HepG2 (cell line): ENCODE results near the gene AGPAT3. TPM values are rescaled to one million over a fixed set of nuclear protein-coding genes. Genes with fewer than 3 reads are reported as not detected.

Experiments
- ATAC-seq: fragments of 200-7000 bp; cut with Tn5 transposase; 3 replicates; pipeline ENCODE4 v1.9.1; 2020; ENCODE audit warnings: mild to moderate bottlenecking, moderate library complexity
- BruUV-seq: library from RNA; stranded (reverse); fragments of 400-500 nt; replicated peaks from 2 replicates; lab custom pipeline; 2021; lab: Mats Ljungman, UMichigan
- CTCF ChIA-PET: fragments of 300-600 bp; formaldehyde crosslinking; extraction: SDS; loops from one replicate; lab custom pipeline; 2021; ENCODE audit warnings: low total read pairs, inconsistent platforms, low intra/inter-chr PET ratio; lab: Yijun Ruan, JAX
- POLR2A ChIA-PET: fragments of 350-600 bp; sonication (Branson Sonifier 250); formaldehyde crosslinking; loops from one replicate; lab custom pipeline; 2020; ENCODE audit warnings: antibody characterized with exemption, inconsistent platforms; lab: Yijun Ruan, JAX
- DNase-seq: peaks from one replicate; pipeline ENCODE4 v3.0.0-alpha.2; 2015; ENCODE audit warnings: low spot score
- FAIRE-seq: peaks from 3 replicates; lab custom pipeline; 2011; peaks lifted over from hg19 to GRCh38; lab: Jason Lieb, UNC
- H2AFZ ChIP-seq: one replicate; pipeline ENCODE4 v1.6.1; 2011; ENCODE audit warnings: low read length, inconsistent platforms
- H3K27ac ChIP-seq: fragments of 300-600 bp; 3 replicates; pipeline ENCODE4 v1.8.0; 2011; ENCODE audit warnings: mixed run types, mild to moderate bottlenecking, mixed read lengths, low read length, inconsistent platforms; ENCODE audit not compliant: insufficient read depth; ENCODE audit errors: extremely low read length
- H3K27me3 ChIP-seq, 2 experiments: fragments of 200-600 bp in 1 of 2; 2 replicates in 1 of 2; 3 replicates in 1 of 2; pipeline versions ENCODE4 v1.6.0 to v1.8.0; 2011; ENCODE audit warnings: low read length in 2 of 2, mild to moderate bottlenecking in 2 of 2, moderate library complexity in 2 of 2, inconsistent platforms in 1 of 2; ENCODE audit not compliant: insufficient read depth in 2 of 2, control insufficient read depth in 1 of 2
- H3K36me3 ChIP-seq, 2 experiments: fragments of 200-600 bp in 1 of 2; replicated peaks in 1 of 2; 2 replicates in 1 of 2; 3 replicates in 1 of 2; pipeline versions ENCODE4 v1.5.1 to v1.8.0; 2011; ENCODE audit warnings: low read length in 2 of 2, inconsistent platforms in 1 of 2; ENCODE audit not compliant: insufficient read depth in 2 of 2, control insufficient read depth in 1 of 2
- H3K4me1 ChIP-seq: 2 replicates; pipeline ENCODE4 v1.5.1; 2012; ENCODE audit warnings: low read length, inconsistent platforms; ENCODE audit not compliant: insufficient read depth
- H3K4me2 ChIP-seq: 2 replicates; pipeline ENCODE4 v1.6.0; 2011; ENCODE audit warnings: low read depth, low read length, inconsistent platforms
- H3K4me3 ChIP-seq, 3 experiments: fragments of 200-600 bp in 1 of 3; sonication (generic), shearing (Covaris generic) in 1 of 3; replicated peaks in 1 of 3; 2 replicates each; pipeline ENCODE4 v1.5.1; 2011 to 2016; ENCODE audit warnings: low read length in 3 of 3, inconsistent platforms in 2 of 3, low read depth in 2 of 3, mild to moderate bottlenecking in 2 of 3, control low read depth in 1 of 3, mixed read lengths in 1 of 3; ENCODE audit not compliant: insufficient read depth in 1 of 3
- H3K79me2 ChIP-seq: one replicate; pipeline ENCODE4 v1.6.1; 2011; ENCODE audit warnings: low read length, inconsistent platforms; ENCODE audit not compliant: insufficient read depth
- H3K9ac ChIP-seq: 2 replicates; pipeline ENCODE4 v1.6.0; 2011; ENCODE audit warnings: mild to moderate bottlenecking, low read depth, low read length, inconsistent platforms; ENCODE audit not compliant: insufficient read depth
- H3K9me3 ChIP-seq: 2 replicates; pipeline ENCODE4 v1.5.1; 2012; ENCODE audit warnings: mild to moderate bottlenecking, low read length
- H4K20me1 ChIP-seq: 2 replicates; pipeline ENCODE4 v1.6.0; 2011; ENCODE audit warnings: inconsistent platforms, mild to moderate bottlenecking, low read length, moderate library complexity; ENCODE audit not compliant: insufficient read depth
- CHD4 ChIP-seq: fragments of 200-600 bp; sonication (generic); IDR thresholded peaks from 2 replicates; pipeline ENCODE4 v1.7.0; 2017; ENCODE audit warnings: mild to moderate bottlenecking, low read length, borderline replicate concordance
- HMG20A ChIP-seq: IDR thresholded peaks from 2 replicates; pipeline ENCODE4 v1.6.1; 2016; ENCODE audit warnings: borderline replicate concordance
- MAF1 ChIP-seq: sonication (generic); formaldehyde crosslinking; IDR thresholded peaks from 2 replicates; pipeline ENCODE4 v1.5.0; 2020; ENCODE audit warnings: missing genetic modification reagents, borderline replicate concordance
- MNT ChIP-seq: fragments of 450-650 bp; IDR thresholded peaks from 2 replicates; pipeline ENCODE4 v1.6.1; 2016
- NFAT5 ChIP-seq: sonication (generic); formaldehyde crosslinking; IDR thresholded peaks from 2 replicates; pipeline ENCODE4 v1.4.0; 2020; ENCODE audit warnings: missing genetic modification reagents
- PAF1 ChIP-seq: IDR thresholded peaks from 2 replicates; pipeline ENCODE4 v1.6.1; 2016; ENCODE audit warnings: missing genetic modification reagents, missing compliant biosample characterization
- ZFYVE20 ChIP-seq: sonication (generic); formaldehyde crosslinking; IDR thresholded peaks from 2 replicates; pipeline ENCODE4 v1.8.0; 2023; ENCODE audit warnings: low read depth, mild to moderate bottlenecking, moderate library complexity, missing genetic modification reagents, borderline replicate concordance
- ZNF747 ChIP-seq: sonication (generic); formaldehyde crosslinking; IDR thresholded peaks from 2 replicates; pipeline ENCODE4 v1.8.1; 2023; ENCODE audit warnings: missing genetic modification reagents, mild to moderate bottlenecking, borderline replicate concordance
- ZNF879 ChIP-seq: sonication (generic); formaldehyde crosslinking; IDR thresholded peaks from 2 replicates; pipeline ENCODE4 v1.8.1; 2023; ENCODE audit warnings: missing genetic modification reagents
- WGBS: methylation state at CpG from one replicate; pipeline ENCODE4 v1.1.6; 2017; ENCODE audit warnings: low lambda C conversion rate; 5-methylcytosine and 5-hydroxymethylcytosine counted together
- in situ Hi-C: cut with HindIII; loops from 2 replicates; pipeline ENCODE4 v1.10.0; 2017; ENCODE audit warnings: low pct_unique_long_range_greater_than_20kb; ENCODE audit not compliant: extremely low pct_ligation_motif_present
- intact Hi-C: fragments of 100-400 bp; cut with micrococcal nuclease; formaldehyde crosslinking; loops from one replicate; pipeline ENCODE4 v1.10.0; 2022; ENCODE audit not compliant: unreplicated experiment
- polyA plus RNA-seq, 8 experiments: library from polyadenylated mRNA; depleted of rRNA in 3 of 8; stranded (reverse) in 7 of 8; unstranded in 1 of 8; fragments of >200 nt; fragmentation: Illumina TruSeq in 4 of 8; extraction: Trizol in 4 of 8; gene quantifications; 2 replicates each; pipeline versions ENCODE4 v1.2.1 to v1.2.3, GENCODE V29; 2011 to 2016; ENCODE audit warnings: low read depth in 4 of 8, missing spikeins in 1 of 8, mixed read lengths in 1 of 8; ENCODE audit not compliant: insufficient read depth in 1 of 8
- total RNA-seq, 5 experiments: library from RNA; depleted of rRNA; stranded (reverse); fragments of >200 nt; fragmentation: Illumina TruSeq; extraction: Trizol; gene quantifications; 2 replicates each; pipeline ENCODE4 v1.2.3, GENCODE V29; 2016; ENCODE audit warnings: low read depth in 1 of 5

AGPAT3 gene
- total and polyA plus RNA-seq, 2 of the 13 experiments (the other 11 are each of a cell fraction or from before 2014, with no cell fraction given), result 32.2 to 54.4 TPM

GRCh38 chr21:43988016-43988415 lies 123.0 kb downstream of the AGPAT3 start:
- Histone ChIP-seq H3K9me3 (no peaks in the 10 kb centered on the region), H3K27me3 (peaks cover 2 to 33% of the 10 kb centered on the region in 2 experiments; a peak in 3 of 5 replicates), H3K36me3 (no peaks in the 10 kb centered on the region), H3K79me2 (no peaks in the 10 kb centered on the region), H3K4me1 (peaks cover 33% of the 10 kb centered on the region), H3K27ac (no peak overlapping the region), H3K4me2 (no peak overlapping the region), H2AFZ (no peak overlapping the region), H4K20me1 (no peaks in the 10 kb centered on the region), H3K4me3 (no peak overlapping the region), H3K9ac (no peak overlapping the region)
- no peak for FAIRE-seq
- 71% methylated on average over 6 of the region's 9 CpGs for WGBS
- ChIA-PET POLR2A (no interaction called here), CTCF (no interaction called here)
- TF ChIP-seq PAF1, result no peak
- no peak for TF ChIP-seq ZNF747 (CRISPR knock-in tag)
- no peak for TF ChIP-seq MAF1
- no peak for TF ChIP-seq NFAT5
- TF ChIP-seq MNT, result peak; percentile 94
- TF ChIP-seq HMG20A, result no peak
- no peak for TF ChIP-seq CHD4
- TF ChIP-seq ZNF879 (CRISPR knock-in tag), result no peak
- no peak for TF ChIP-seq ZFYVE20 (CRISPR knock-in tag)
- no peak; the same call in 2 of the 3 replicates for ATAC-seq
- no peak for DNase-seq
- BruUV-seq, result no TSS peak
- intact Hi-C loops, result no loop called here
- in situ Hi-C loops, result no loop called here
